SK-N-SH (cell line): Measurements from ENCODE around the gene CSRNP3. TPM values are rescaled to one million over a fixed set of nuclear protein-coding genes. Genes with fewer than 3 reads are reported as not detected.
A peak's percentile ranks its signal among the peaks of the same experiment; 100 is the strongest.

Experiments
- CTCF ChIA-PET: fragments of 300-600, 350-600 bp; formaldehyde crosslinking; extraction: SDS; loops from one replicate; lab custom pipeline; 2021; lab: Yijun Ruan, JAX
- POLR2A ChIA-PET: fragments of 350-600 bp; sonication (Branson Sonifier 250); formaldehyde crosslinking; extraction: SDS; loops from one replicate; lab custom pipeline; 2020; ENCODE audit warnings: antibody characterized with exemption, inconsistent platforms; lab: Yijun Ruan, JAX
- DNase-seq: peaks from one replicate; pipeline ENCODE4 v3.0.0; 2012
- H2AFZ ChIP-seq: fragments of 200-600 bp; sonication (generic); 2 replicates; pipeline ENCODE4 v1.8.1; 2016; ENCODE audit warnings: antibody characterized with exemption, mild to moderate bottlenecking, low read depth
- H3F3A ChIP-seq: fragments of 200-600 bp; sonication (generic); replicated peaks from 2 replicates; pipeline ENCODE3; 2016; ENCODE audit warnings: antibody characterized with exemption, mild to moderate bottlenecking; ENCODE audit not compliant: insufficient read depth
- H3K27ac ChIP-seq, 2 experiments: fragments of 200-500 bp in 1 of 2; fragments of 200-600 bp in 1 of 2; sonication (Bioruptor generic) in 1 of 2; sonication (generic), shearing (Covaris generic) in 1 of 2; 2 replicates each; pipeline versions ENCODE4 v1.5.1 to v1.6.1; 2014 to 2016; ENCODE audit warnings: low read depth in 2 of 2, inconsistent platforms in 1 of 2, low read length in 1 of 2, mild to moderate bottlenecking in 1 of 2, mixed read lengths in 1 of 2
- H3K27me3 ChIP-seq: fragments of 200-600 bp; sonication (generic), shearing (Covaris generic); 2 replicates; pipeline ENCODE4 v1.6.1; 2016; ENCODE audit warnings: mixed run types; ENCODE audit not compliant: insufficient read depth
- H3K36me3 ChIP-seq, 2 experiments: fragments of 200-500 bp in 1 of 2; fragments of 200-600 bp in 1 of 2; sonication (Bioruptor generic) in 1 of 2; sonication (generic) in 1 of 2; replicated peaks in 1 of 2; 2 replicates each; pipeline versions ENCODE3 to v1.5.1; 2014 to 2016; ENCODE audit warnings: low read length in 1 of 2, mild to moderate bottlenecking in 1 of 2; ENCODE audit not compliant: insufficient read depth in 2 of 2, control insufficient read depth in 1 of 2
- H3K4me1 ChIP-seq, 2 experiments: fragments of 200-500 bp in 1 of 2; fragments of 200-600 bp in 1 of 2; sonication (Bioruptor generic) in 1 of 2; sonication (generic), shearing (Covaris generic) in 1 of 2; 2 replicates each; pipeline versions ENCODE4 v1.5.1 to v1.6.1; 2014 to 2016; ENCODE audit warnings: low read depth in 1 of 2, low read length in 1 of 2, mixed run types in 1 of 2; ENCODE audit not compliant: insufficient read depth in 2 of 2, control insufficient read depth in 1 of 2
- H3K4me2 ChIP-seq: fragments of 200-600 bp; sonication (generic), shearing (Covaris generic); 2 replicates; pipeline ENCODE4 v1.6.1; 2017; ENCODE audit warnings: mixed run types
- H3K4me3 ChIP-seq, 2 experiments: fragments of 200-500 bp in 1 of 2; fragments of 200-600 bp in 1 of 2; sonication (Bioruptor generic) in 1 of 2; sonication (generic), shearing (Covaris generic) in 1 of 2; 2 replicates each; pipeline versions ENCODE4 v1.5.1 to v1.8.1; 2014 to 2016; ENCODE audit warnings: low read depth in 2 of 2, inconsistent platforms in 1 of 2, low read length in 1 of 2, mild to moderate bottlenecking in 1 of 2, mixed read lengths in 1 of 2, moderate library complexity in 1 of 2
- H3K79me2 ChIP-seq: fragments of 200-600 bp; sonication (generic); 2 replicates; pipeline ENCODE4 v1.8.1; 2017; ENCODE audit warnings: mild to moderate bottlenecking; ENCODE audit not compliant: insufficient read depth
- H3K9ac ChIP-seq: fragments of 200-600 bp; sonication (generic); 2 replicates; pipeline ENCODE4 v1.6.1; 2017; ENCODE audit warnings: mixed run types
- H3K9me2 ChIP-seq: fragments of 200-600 bp; sonication (generic); 2 replicates; pipeline ENCODE4 v1.6.1; 2017; ENCODE audit warnings: mixed run types
- H3K9me3 ChIP-seq: fragments of 200-600 bp; sonication (generic); 2 replicates; pipeline ENCODE4 v1.6.1; 2017; ENCODE audit warnings: mixed run types, mild to moderate bottlenecking, moderate library complexity
- H4K20me1 ChIP-seq: fragments of 200-600 bp; sonication (generic); 2 replicates; pipeline ENCODE4 v1.6.1; 2017; ENCODE audit warnings: mild to moderate bottlenecking, mixed run types; ENCODE audit not compliant: insufficient read depth
- GATA2 ChIP-seq: sonication (generic); formaldehyde crosslinking; IDR thresholded peaks from 2 replicates; pipeline ENCODE4 v1.5.0; 2020; ENCODE audit warnings: mild to moderate bottlenecking, missing genetic modification reagents
- REST ChIP-seq: IDR thresholded peaks from 2 replicates; pipeline ENCODE4 v1.6.1; 2012; ENCODE audit warnings: mild to moderate bottlenecking, low read depth, low read length, moderate library complexity
- RXRA ChIP-seq: IDR thresholded peaks from 2 replicates; pipeline ENCODE4 v1.4.0; 2012; ENCODE audit warnings: low read depth, mild to moderate bottlenecking, borderline replicate concordance
- TAF1 ChIP-seq: IDR thresholded peaks from 2 replicates; pipeline ENCODE4 v1.6.1; 2012; ENCODE audit warnings: low read depth, mild to moderate bottlenecking, low read length, moderate library complexity, borderline replicate concordance
- USF1 ChIP-seq: IDR thresholded peaks from 2 replicates; pipeline ENCODE4 v1.4.0; 2012; ENCODE audit warnings: low read depth, borderline replicate concordance
- WGBS: methylation state at CpG from one replicate; pipeline ENCODE4 v1.1.6; 2017; ENCODE audit warnings: low lambda C conversion rate; 5-methylcytosine and 5-hydroxymethylcytosine counted together
- polyA plus RNA-seq, 3 experiments: library from polyadenylated mRNA; depleted of rRNA; stranded (reverse); fragments of >200 nt; gene quantifications; 2 replicates each; pipeline ENCODE4 v1.2.3, GENCODE V29; 2012

Gene CSRNP3
- polyA plus RNA-seq, 1 of the 3 experiments (the other 2 are of a cell fraction): 1.0 TPM

GRCh38 chr2:165633431-165633830, 163.9 kb downstream of the CSRNP3 start (continued):
- no peak for TF ChIP-seq REST

GRCh38 chr2:165634282-165634681, 164.8 kb downstream of the CSRNP3 start:
- no peaks in the 10 kb centered on the region for H3K36me3 ChIP-seq
- no peak for TF ChIP-seq TAF1
- no peak for TF ChIP-seq USF1
- no peak for TF ChIP-seq REST
- no peak for TF ChIP-seq RXRA
- TF ChIP-seq GATA2 (CRISPR knock-in tag): no peak
- no peaks in the 10 kb centered on the region for H3K9me3 ChIP-seq
- no peak overlapping the region for H3K9ac ChIP-seq
- POLR2A ChIA-PET: no interaction called here
- no peaks in the 10 kb centered on the region for H3K27me3 ChIP-seq
- no peak overlapping the region for H3K4me2 ChIP-seq
- H3K9me2 ChIP-seq: no peaks in the 10 kb centered on the region
- no peak for DNase-seq
- H2AFZ ChIP-seq: no peak overlapping the region
- peak overlapping the region in 1 of 2 experiments; percentile 94; a peak in 2 of 4 replicates for H3K27ac ChIP-seq
- peaks cover 6% of the 10 kb centered on the region for H3F3A ChIP-seq
- WGBS: 77% methylated on average over 4 of the region's 4 CpGs
- CTCF ChIA-PET: interaction anchor here (1.5 kb wide), 1 partner anchor 240 kb away, joined by 4 read pairs; no protein-coding TSS in a partner anchor
- no peaks in the 10 kb centered on the region for H4K20me1 ChIP-seq
- peaks cover 29 to 46% of the 10 kb centered on the region in 2 experiments for H3K4me1 ChIP-seq
- H3K4me3 ChIP-seq: no peak overlapping the region
- no peaks in the 10 kb centered on the region for H3K79me2 ChIP-seq
